Measurements from ENCODE around the gene CEP78.

CEP78 gene

DNA sequence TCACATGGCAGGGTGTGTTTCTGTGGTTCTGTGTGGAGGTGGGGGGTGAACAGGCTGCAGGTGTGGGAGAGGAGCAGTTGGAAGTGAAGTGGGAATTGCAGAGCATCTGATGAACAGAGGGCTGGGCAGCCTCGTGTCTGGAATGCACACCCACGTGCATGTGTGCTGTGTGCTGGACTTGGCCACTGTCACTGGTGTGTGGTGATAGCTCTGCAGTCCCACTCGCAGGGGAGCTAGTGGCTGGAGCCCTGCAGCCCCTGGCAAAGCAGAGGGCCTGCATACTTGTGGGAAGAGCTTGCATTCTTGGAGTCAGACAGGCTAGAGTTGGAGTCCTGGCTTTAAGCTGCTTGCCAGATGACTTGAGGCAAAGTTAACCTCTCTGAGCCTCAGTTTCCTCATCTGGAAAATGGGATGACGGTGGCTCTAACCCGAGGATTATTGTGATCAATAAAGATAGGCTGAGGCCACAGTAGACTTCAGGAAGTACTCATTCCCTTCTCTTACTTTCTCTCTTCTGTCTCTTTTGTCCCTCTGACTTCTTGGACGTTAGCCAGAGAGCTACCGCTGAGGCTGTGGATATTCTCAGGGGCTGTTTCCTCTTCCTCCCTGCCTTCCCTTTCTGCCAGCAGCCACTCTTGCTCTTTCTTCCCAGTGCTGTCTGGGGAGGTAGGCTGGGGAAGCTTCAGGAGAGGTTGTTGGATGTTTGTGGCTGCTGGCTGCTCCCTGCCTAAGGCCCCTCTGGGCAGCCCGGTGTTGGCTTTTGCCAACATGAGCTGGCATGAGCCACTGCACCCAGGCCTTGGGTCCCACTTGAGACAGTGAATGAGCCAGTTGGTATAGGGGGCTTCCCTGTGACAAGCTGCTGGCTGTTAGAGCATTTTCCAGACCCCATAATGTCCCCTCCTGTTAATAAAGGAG lies 79.3 kb downstream of the CEP78 start:
- Histone ChIP-seq H3K36me3 (ENCODE audit: control insufficient read depth, insufficient read depth, low read length) (peaks cover 3% of the 10 kb centered on the region), H3K4me3 (replicated peaks; ENCODE audit: low read depth, low read length) (no peak overlapping the region), H3K27me3 (replicated peaks; ENCODE audit: control insufficient read depth, insufficient read depth, low read length) (no peaks in the 10 kb centered on the region)
- no peak for DNase-seq (ENCODE audit: extremely low read depth, insufficient read length)
- TF ChIP-seq, protein P1, sequence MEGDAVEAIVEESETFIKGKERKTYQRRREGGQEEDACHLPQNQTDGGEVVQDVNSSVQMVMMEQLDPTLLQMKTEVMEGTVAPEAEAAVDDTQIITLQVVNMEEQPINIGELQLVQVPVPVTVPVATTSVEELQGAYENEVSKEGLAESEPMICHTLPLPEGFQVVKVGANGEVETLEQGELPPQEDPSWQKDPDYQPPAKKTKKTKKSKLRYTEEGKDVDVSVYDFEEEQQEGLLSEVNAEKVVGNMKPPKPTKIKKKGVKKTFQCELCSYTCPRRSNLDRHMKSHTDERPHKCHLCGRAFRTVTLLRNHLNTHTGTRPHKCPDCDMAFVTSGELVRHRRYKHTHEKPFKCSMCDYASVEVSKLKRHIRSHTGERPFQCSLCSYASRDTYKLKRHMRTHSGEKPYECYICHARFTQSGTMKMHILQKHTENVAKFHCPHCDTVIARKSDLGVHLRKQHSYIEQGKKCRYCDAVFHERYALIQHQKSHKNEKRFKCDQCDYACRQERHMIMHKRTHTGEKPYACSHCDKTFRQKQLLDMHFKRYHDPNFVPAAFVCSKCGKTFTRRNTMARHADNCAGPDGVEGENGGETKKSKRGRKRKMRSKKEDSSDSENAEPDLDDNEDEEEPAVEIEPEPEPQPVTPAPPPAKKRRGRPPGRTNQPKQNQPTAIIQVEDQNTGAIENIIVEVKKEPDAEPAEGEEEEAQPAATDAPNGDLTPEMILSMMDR (IDR thresholded peaks at IDR 0.05; ENCODE audit: insufficient read depth, low read length, poor library complexity, severe bottlenecking) = no peak

DNA sequence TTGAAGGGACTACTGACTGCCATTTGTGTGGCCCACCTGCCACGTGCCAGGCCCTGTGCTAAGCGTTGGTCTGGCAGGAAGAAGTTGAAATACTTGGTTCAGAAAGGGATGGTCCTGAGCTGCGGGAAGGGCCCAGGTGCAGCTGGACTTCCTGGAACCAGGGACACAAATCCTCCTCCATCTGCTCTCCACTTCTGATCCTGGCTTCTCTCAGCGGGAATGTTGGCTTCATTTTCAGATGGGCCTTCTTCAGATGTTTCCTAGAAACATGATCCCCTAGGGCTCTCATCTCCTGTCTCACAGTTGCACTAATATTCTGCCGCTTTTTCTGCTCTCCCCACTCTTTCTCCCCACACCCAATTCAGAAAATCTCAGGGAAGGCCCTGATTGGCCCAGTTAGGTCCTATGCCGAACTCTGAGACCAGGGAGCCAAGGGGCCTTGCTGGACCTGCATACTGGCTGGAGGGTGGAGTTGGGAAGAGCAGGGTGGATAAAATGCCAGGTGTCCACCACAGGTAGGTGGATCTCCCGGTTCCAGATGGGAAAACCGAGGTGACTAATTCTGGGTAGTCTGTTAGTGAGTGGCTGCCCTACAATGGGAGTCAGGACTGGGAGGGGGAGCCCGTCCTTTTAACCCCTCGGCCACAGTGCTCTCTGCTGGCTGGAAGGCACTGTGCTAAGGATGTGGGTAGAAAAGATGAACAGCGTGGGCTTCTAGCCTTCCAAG lies 80.5 kb downstream of the CEP78 start:
- Histone ChIP-seq H3K36me3 (ENCODE audit: control insufficient read depth, insufficient read depth, low read length) (peaks cover 3% of the 10 kb centered on the region), H3K27me3 (replicated peaks; ENCODE audit: control insufficient read depth, insufficient read depth, low read length) (no peaks in the 10 kb centered on the region), H3K4me3 (replicated peaks; ENCODE audit: low read depth, low read length) (no peak overlapping the region)
- TF ChIP-seq, protein P1 (IDR thresholded peaks at IDR 0.05; ENCODE audit: insufficient read depth, low read length, poor library complexity, severe bottlenecking) = no peak
- no peak for DNase-seq (ENCODE audit: extremely low read depth, insufficient read length)

DNA sequence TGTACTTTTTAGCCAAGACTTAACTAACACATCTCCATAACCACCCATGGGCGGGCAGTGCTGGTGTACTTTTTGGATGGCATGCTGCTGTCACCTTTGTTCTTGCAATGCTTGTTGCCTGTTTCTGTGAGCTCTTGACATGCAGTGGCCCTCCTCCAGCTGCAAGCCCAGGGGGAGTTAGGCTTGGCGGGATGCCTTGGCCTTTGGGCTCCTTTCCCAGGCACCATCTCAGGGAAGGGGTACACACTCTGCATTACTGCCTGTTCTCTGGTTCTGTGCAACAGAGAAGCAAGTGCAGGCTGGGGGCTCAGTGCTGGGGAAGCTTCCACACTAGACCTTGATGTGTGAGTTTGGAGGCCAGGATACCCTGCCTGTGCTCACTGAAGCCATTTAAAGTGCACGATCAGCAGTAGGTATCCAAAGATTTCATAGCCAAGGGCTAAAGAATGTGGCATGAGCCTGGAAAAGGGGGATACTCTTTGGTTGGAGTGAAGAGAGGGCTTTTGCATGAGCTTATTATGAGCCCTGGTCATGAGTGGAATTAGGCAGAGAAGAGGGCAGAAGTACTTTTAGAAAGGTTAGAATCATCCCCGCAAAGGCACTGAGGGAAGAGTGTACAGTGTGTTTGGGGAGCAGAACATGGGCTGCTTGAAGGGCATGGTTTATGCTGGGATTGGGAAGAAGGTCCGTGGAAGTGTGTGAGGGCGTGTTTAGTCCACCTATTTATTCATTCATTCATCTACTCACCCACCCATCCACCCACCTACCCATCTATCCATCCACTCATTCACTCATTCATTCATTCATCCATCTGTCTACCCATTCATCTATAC lies 83.5 kb downstream of the CEP78 start:
- TF ChIP-seq, protein P1 (IDR thresholded peaks at IDR 0.05; ENCODE audit: insufficient read depth, low read length, poor library complexity, severe bottlenecking) = no peak
- no peak overlapping the region for H3K4me3 ChIP-seq (replicated peaks; ENCODE audit: low read depth, low read length)
- H3K27me3 ChIP-seq (replicated peaks; ENCODE audit: control insufficient read depth, insufficient read depth, low read length) = no peaks in the 10 kb centered on the region
- peaks cover 3% of the 10 kb centered on the region for H3K36me3 ChIP-seq (ENCODE audit: control insufficient read depth, insufficient read depth, low read length)
- DNase-seq (ENCODE audit: extremely low read depth, insufficient read length) = no peak

DNA sequence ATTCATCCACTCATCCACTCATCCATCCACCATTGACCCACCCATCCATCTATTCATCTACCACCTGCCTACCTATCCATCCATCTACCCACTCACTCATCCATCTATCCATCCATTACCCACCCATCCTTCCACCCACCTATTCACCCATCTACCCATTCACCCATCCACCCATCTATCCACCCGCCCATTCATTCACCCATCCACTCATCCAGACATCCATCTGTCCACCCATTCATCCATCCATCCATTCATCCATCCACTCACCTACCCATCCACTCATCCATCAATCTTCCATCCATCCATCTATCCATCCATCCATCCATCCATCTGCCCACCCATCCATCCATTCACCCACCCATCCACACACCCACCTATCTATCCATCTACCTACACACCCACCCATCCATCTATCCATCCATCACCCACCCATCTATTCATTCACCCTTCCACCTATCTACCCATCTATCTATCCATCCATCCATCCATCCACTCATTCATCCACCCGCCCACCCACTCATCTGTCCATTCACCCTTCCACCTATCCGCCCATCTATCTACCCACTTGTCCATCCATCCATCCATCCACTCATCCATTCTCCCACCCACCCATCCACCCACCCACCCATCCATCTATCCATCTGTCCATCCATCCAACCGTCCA lies 84.3 kb downstream of the CEP78 start:
- TF ChIP-seq, protein P1 (IDR thresholded peaks at IDR 0.05; ENCODE audit: insufficient read depth, low read length, poor library complexity, severe bottlenecking) = no peak
- DNase-seq (ENCODE audit: extremely low read depth, insufficient read length) = no peak
- no peaks in the 10 kb centered on the region for H3K27me3 ChIP-seq (replicated peaks; ENCODE audit: control insufficient read depth, insufficient read depth, low read length)
- no peak overlapping the region for H3K4me3 ChIP-seq (replicated peaks; ENCODE audit: low read depth, low read length)
- H3K36me3 ChIP-seq (ENCODE audit: control insufficient read depth, insufficient read depth, low read length) = peaks cover 1% of the 10 kb centered on the region

DNA sequence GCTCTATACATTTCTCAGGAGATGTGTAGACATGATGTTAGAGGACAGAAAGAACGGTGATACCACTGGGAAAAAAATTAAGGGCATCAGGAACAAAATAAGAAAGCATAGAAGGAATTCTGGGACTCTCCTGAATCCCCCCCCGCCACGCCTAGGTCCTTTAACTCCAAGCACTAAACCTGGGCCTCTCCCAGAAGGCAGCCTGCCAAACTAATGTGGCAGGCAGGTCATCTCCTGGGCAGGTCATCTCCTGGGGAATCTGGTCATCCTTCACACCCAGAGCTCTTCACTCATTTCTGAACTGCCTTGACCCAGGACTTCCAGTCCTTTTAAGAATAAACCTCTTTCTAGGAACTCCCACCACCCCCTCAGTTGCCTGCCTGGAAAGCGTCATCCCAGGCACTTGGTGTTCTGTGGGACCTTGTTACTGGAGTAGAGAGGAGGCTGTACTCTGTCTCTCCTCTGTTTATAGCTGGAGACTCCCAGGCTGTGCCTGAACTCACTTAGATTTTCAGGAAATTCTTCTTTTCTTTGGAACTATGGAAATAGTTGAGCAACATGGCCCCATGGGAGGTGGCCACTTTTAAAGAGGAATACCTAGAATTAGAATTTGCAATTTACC lies 85.1 kb downstream of the CEP78 start:
- no peaks in the 10 kb centered on the region for H3K27me3 ChIP-seq (replicated peaks; ENCODE audit: control insufficient read depth, insufficient read depth, low read length)
- H3K4me3 ChIP-seq (replicated peaks; ENCODE audit: low read depth, low read length) = no peak overlapping the region
- H3K36me3 ChIP-seq (ENCODE audit: control insufficient read depth, insufficient read depth, low read length) = peaks cover 1% of the 10 kb centered on the region
- no peak for DNase-seq (ENCODE audit: extremely low read depth, insufficient read length)
- TF ChIP-seq, protein P1 (IDR thresholded peaks at IDR 0.05; ENCODE audit: insufficient read depth, low read length, poor library complexity, severe bottlenecking) = no peak
